Stomach smooth muscle (tissue), 2 donors: ENCODE data around the gene ZFYVE28.

Experiments used
- H3K27ac ChIP-seq: one replicate; pipeline ENCODE4 v1.7.0; 2013; ENCODE audit warnings: mild to moderate bottlenecking, low read length, inconsistent platforms
- H3K27me3 ChIP-seq, 2 donors: one replicate each; pipeline ENCODE4 v1.7.0; 2013; ENCODE audit warnings: low read length in 2 of 2; ENCODE audit not compliant: insufficient read depth in 2 of 2, control insufficient read depth in 1 of 2
- H3K36me3 ChIP-seq, 2 donors: one replicate each; pipeline ENCODE4 v1.7.0; 2013; ENCODE audit warnings: low read length in 2 of 2; ENCODE audit not compliant: control insufficient read depth in 2 of 2, insufficient read depth in 2 of 2
- H3K4me1 ChIP-seq: one replicate; pipeline ENCODE4 v1.7.0; 2013; ENCODE audit warnings: low read length; ENCODE audit not compliant: control insufficient read depth, insufficient read depth
- H3K4me3 ChIP-seq, 2 donors: one replicate each; pipeline ENCODE4 v1.7.0; 2013; ENCODE audit warnings: low read length in 2 of 2
- H3K9ac ChIP-seq, 2 donors: one replicate each; pipeline ENCODE4 v1.7.0; 2013; ENCODE audit warnings: low read length in 2 of 2, mild to moderate bottlenecking in 1 of 2
- H3K9me3 ChIP-seq, 2 donors: one replicate each; pipeline ENCODE4 v1.7.0; 2013; ENCODE audit warnings: low read length in 2 of 2; ENCODE audit not compliant: control insufficient read depth in 2 of 2
- donor health status: healthy.
- donor health status: Pancreatic carcinoma.

Gene ZFYVE28

GRCh38 chr4:2415213-2415612 lies 3.2 kb downstream of the ZFYVE28 start:
- Histone ChIP-seq H3K4me3 (no peak overlapping the region), H3K9ac (no peak overlapping the region), H3K4me1 (peaks cover 51% of the 10 kb centered on the region), H3K36me3 (no peaks in the 10 kb centered on the region), H3K27ac (no peak overlapping the region), H3K9me3 (no peaks in the 10 kb centered on the region), H3K27me3 (peaks cover 26 to 28% of the 10 kb centered on the region in 2 donors)

- Histone ChIP-seq H3K4me3 (peak overlapping the region in 1 of 2 donors; percentile 64), H3K36me3 (no peaks in the 10 kb centered on the region), H3K9me3 (no peaks in the 10 kb centered on the region), H3K27ac (peak overlapping the region; percentile 18), H3K27me3 (peaks cover 19 to 20% of the 10 kb centered on the region in 2 donors), H3K4me1 (peaks cover 46% of the 10 kb centered on the region), H3K9ac (no peak overlapping the region)
Observed at GRCh38 chr4:2413821-2414610, 4.4 kb downstream of the ZFYVE28 start.

- H3K27me3 ChIP-seq = peaks cover 19% of the 10 kb centered on the region in 2 donors
- peak overlapping the region; percentile 24 to 64 for H3K4me3 ChIP-seq
- H3K36me3 ChIP-seq = no peaks in the 10 kb centered on the region
- H3K9me3 ChIP-seq = no peaks in the 10 kb centered on the region
- H3K4me1 ChIP-seq = peaks cover 42% of the 10 kb centered on the region
- peak overlapping the region; percentile 18 for H3K27ac ChIP-seq
- peak overlapping the region in 1 of 2 donors; percentile 51 for H3K9ac ChIP-seq
Observed at GRCh38 chr4:2412885-2413716, 5.3 kb downstream of the ZFYVE28 start.

- Histone ChIP-seq H3K4me3 (peak overlapping the region in 1 of 2 donors; percentile 64), H3K4me1 (peaks cover 36% of the 10 kb centered on the region), H3K9ac (no peak overlapping the region)
Observed at GRCh38 chr4:2412534-2412884, 5.9 kb downstream of the ZFYVE28 start.

GRCh38 chr4:2411786-2412510 lies 6.5 kb downstream of the ZFYVE28 start:
- no peak overlapping the region for H3K9ac ChIP-seq

More at GRCh38 chr4:2412534-2412884, 5.9 kb downstream of the ZFYVE28 start:
- no peak overlapping the region for H3K27ac ChIP-seq
- H3K9me3 ChIP-seq = no peaks in the 10 kb centered on the region
- no peaks in the 10 kb centered on the region for H3K36me3 ChIP-seq
- peaks cover 14 to 17% of the 10 kb centered on the region in 2 donors for H3K27me3 ChIP-seq

GRCh38 chr4:2409381-2409783 lies 9.1 kb downstream of the ZFYVE28 start:
- H3K27me3 ChIP-seq = peaks cover 0 to 3% of the 10 kb centered on the region in 2 donors
- no peak overlapping the region for H3K27ac ChIP-seq
- H3K4me3 ChIP-seq = no peak overlapping the region
- no peak overlapping the region for H3K9ac ChIP-seq
- H3K9me3 ChIP-seq = no peaks in the 10 kb centered on the region
- peaks cover 26% of the 10 kb centered on the region for H3K4me1 ChIP-seq
- no peaks in the 10 kb centered on the region for H3K36me3 ChIP-seq

More at GRCh38 chr4:2411786-2412510, 6.5 kb downstream of the ZFYVE28 start:
- Histone ChIP-seq H3K9me3 (no peaks in the 10 kb centered on the region), H3K27ac (no peak overlapping the region), H3K4me3 (no peak overlapping the region), H3K36me3 (no peaks in the 10 kb centered on the region), H3K4me1 (peaks cover 32% of the 10 kb centered on the region), H3K27me3 (peaks cover 10 to 15% of the 10 kb centered on the region in 2 donors)

GRCh38 chr4:2408976-2409375 lies 9.5 kb downstream of the ZFYVE28 start:
- Histone ChIP-seq H3K4me3 (no peak overlapping the region), H3K27me3 (peaks cover 0 to 3% of the 10 kb centered on the region in 2 donors), H3K27ac (no peak overlapping the region)

GRCh38 chr4:2408401-2408958 lies 10.0 kb downstream of the ZFYVE28 start:
- H3K9me3 ChIP-seq = no peaks in the 10 kb centered on the region

More at GRCh38 chr4:2408976-2409375, 9.5 kb downstream of the ZFYVE28 start:
- no peaks in the 10 kb centered on the region for H3K36me3 ChIP-seq
- no peaks in the 10 kb centered on the region for H3K9me3 ChIP-seq
- H3K4me1 ChIP-seq = peaks cover 23% of the 10 kb centered on the region
- H3K9ac ChIP-seq = no peak overlapping the region

GRCh38 chr4:2407991-2408342 lies 10.5 kb downstream of the ZFYVE28 start:
- H3K27ac ChIP-seq = no peak overlapping the region
- H3K9ac ChIP-seq = no peak overlapping the region

More at GRCh38 chr4:2408401-2408958, 10.0 kb downstream of the ZFYVE28 start:
- Histone ChIP-seq H3K27ac (no peak overlapping the region), H3K36me3 (no peaks in the 10 kb centered on the region), H3K9ac (no peak overlapping the region), H3K27me3 (peaks cover 0 to 3% of the 10 kb centered on the region in 2 donors), H3K4me1 (peaks cover 18% of the 10 kb centered on the region), H3K4me3 (no peak overlapping the region)

GRCh38 chr4:2406920-2407319 lies 11.5 kb downstream of the ZFYVE28 start:
- H3K27me3 ChIP-seq = peaks cover 3% of the 10 kb centered on the region in 2 donors
- H3K9me3 ChIP-seq = no peaks in the 10 kb centered on the region
- H3K36me3 ChIP-seq = no peaks in the 10 kb centered on the region
- H3K9ac ChIP-seq = no peak overlapping the region
- no peak overlapping the region for H3K27ac ChIP-seq
- peaks cover 17% of the 10 kb centered on the region for H3K4me1 ChIP-seq
- H3K4me3 ChIP-seq = no peak overlapping the region

More at GRCh38 chr4:2407991-2408342, 10.5 kb downstream of the ZFYVE28 start:
- Histone ChIP-seq H3K4me1 (peaks cover 16% of the 10 kb centered on the region), H3K27me3 (peaks cover 0 to 3% of the 10 kb centered on the region in 2 donors), H3K4me3 (no peak overlapping the region), H3K9me3 (no peaks in the 10 kb centered on the region), H3K36me3 (no peaks in the 10 kb centered on the region)
